ENCODE measurements around the gene RFC2. TPM values are rescaled to one million over a fixed set of nuclear protein-coding genes. Genes with fewer than 3 reads are reported as not detected.

Gene RFC2
- total and polyA plus RNA-seq, 2 of the 8 experiments (the other 6 are each of a cell fraction or from before 2014, with no cell fraction given) = 52.9 to 85.4 TPM

- TF ChIP-seq TCF12 (IDR thresholded peaks at IDR 0.05; ENCODE audit: low read depth, low read length) = no peak
- TF ChIP-seq EP300 (IDR thresholded peaks at IDR 0.05; ENCODE audit: borderline replicate concordance in 1 of 2, low read depth in 2 of 2, low read length in 2 of 2) = no peak
- no peak for TF ChIP-seq TAF7 (optimal IDR thresholded peaks at IDR 0.05; ENCODE audit: borderline replicate concordance, low read depth, low read length)
- TF ChIP-seq YY1 (IDR thresholded peaks at IDR 0.05; ENCODE audit: low read depth, low read length) = no peak
- no peak for TF ChIP-seq BACH1 (IDR thresholded peaks at IDR 0.05; ENCODE audit: low read length)
- TF ChIP-seq NANOG (IDR thresholded peaks at IDR 0.05; ENCODE audit: insufficient read depth, low read depth, low read length, poor library complexity, severe bottlenecking) = no peak
- no peak for TF ChIP-seq SP4 (IDR thresholded peaks at IDR 0.05; ENCODE audit: low read length)
- no peak for TF ChIP-seq CHD7 (IDR thresholded peaks at IDR 0.05; ENCODE audit: insufficient replicate concordance, low read length)
Measured at GRCh38 chr7:74288034-74288881, 34.1 kb upstream of the RFC2 start (continued).

All from H1 (cell line).